ENCODE data around the gene CSPG4. TPM values are rescaled to one million over a fixed set of nuclear protein-coding genes. Genes with fewer than 3 reads are reported as not detected.
"Not testable (repeated sequence)": the region's sequence is repeated elsewhere in the genome, so short reads cannot be mapped to it uniquely, and the experiment has no call there.

Gene CSPG4
- total RNA-seq, 1 donor = 86.8 TPM

- no peak for TF ChIP-seq CTCF (IDR thresholded peaks at IDR 0.05; ENCODE audit: insufficient read depth, low read depth, low read length)
- no peak overlapping the region for H3K4me3 ChIP-seq (ENCODE audit: low read depth, low read length)
- DNase-seq (ENCODE audit: low read depth) = no peak
Observed at GRCh38 chr15:75688831-75689230, 23.8 kb downstream of the CSPG4 start.

GRCh38 chr15:75688278-75688557 lies 24.4 kb downstream of the CSPG4 start:
- no peak for TF ChIP-seq CTCF (IDR thresholded peaks at IDR 0.05; ENCODE audit: insufficient read depth, low read depth, low read length)
- DNase-seq (ENCODE audit: low read depth) = no peak
- H3K4me3 ChIP-seq (ENCODE audit: low read depth, low read length) = no peak overlapping the region

- DNase-seq (ENCODE audit: low read depth) = no peak
- TF ChIP-seq CTCF (IDR thresholded peaks at IDR 0.05; ENCODE audit: insufficient read depth, low read depth, low read length) = no peak
- H3K4me3 ChIP-seq (ENCODE audit: low read depth, low read length) = no peak overlapping the region
Observed at GRCh38 chr15:75687486-75688277, 25.0 kb downstream of the CSPG4 start.

GRCh38 chr15:75686212-75686642 lies 26.4 kb downstream of the CSPG4 start:
- TF ChIP-seq CTCF (IDR thresholded peaks at IDR 0.05; ENCODE audit: insufficient read depth, low read depth, low read length) = peak; percentile 60
- H3K4me3 ChIP-seq (ENCODE audit: low read depth, low read length) = not testable (repeated sequence)
- DNase-seq (ENCODE audit: low read depth) = peak; percentile 57

- TF ChIP-seq CTCF (IDR thresholded peaks at IDR 0.05; ENCODE audit: insufficient read depth, low read depth, low read length) = no peak
- no peak for DNase-seq (ENCODE audit: low read depth)
Observed at GRCh38 chr15:75685195-75685594, 27.5 kb downstream of the CSPG4 start.

GRCh38 chr15:75684648-75685047 lies 28.0 kb downstream of the CSPG4 start:
- no peak for DNase-seq (ENCODE audit: low read depth)
- TF ChIP-seq CTCF (IDR thresholded peaks at IDR 0.05; ENCODE audit: insufficient read depth, low read depth, low read length) = no peak
- H3K4me3 ChIP-seq (ENCODE audit: low read depth, low read length) = no peak overlapping the region

More at GRCh38 chr15:75685195-75685594, 27.5 kb downstream of the CSPG4 start:
- H3K4me3 ChIP-seq (ENCODE audit: low read depth, low read length) = no peak overlapping the region
